ENCODE measurements around the gene DSTYK.
A peak's percentile ranks its signal among the peaks of the same experiment; 100 is the strongest.

DSTYK gene

DNA sequence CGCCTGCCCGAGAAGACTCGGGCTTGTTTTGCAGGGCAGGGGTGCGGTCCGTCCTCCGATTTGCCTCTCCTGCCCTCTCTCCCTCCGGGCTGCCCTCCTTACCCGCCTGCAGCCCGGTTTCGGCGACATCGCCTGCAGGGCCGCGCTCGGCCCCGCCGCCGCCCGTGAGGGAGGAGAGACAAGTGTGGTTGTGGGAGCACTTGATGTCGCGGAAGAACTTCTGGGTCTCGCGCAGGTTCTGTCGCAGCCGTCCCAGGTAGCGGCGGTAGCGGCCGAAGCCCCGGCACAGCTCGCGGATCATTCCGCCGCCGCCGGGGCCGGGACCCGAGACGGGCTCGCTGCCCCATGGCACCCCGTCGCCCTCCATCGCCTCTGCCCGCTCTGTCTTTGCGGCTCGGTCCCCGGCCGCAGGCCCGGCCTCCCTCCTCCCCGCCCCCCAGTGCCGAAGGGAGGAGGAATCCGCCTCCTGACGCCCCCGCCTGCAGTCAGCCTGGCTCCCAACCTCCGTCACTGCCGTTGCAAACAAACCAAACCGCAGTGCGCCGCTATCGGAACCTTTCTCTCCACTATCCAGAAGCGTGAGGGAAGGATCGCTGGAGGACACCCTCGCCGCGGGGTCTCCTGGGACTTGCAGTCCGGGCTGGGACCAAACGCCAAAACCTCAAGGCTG lies at the start of gene DSTYK:
TSS of gene DSTYK (minus strand) at position 534 of the 670 bp plus-strand sequence. CDS start at position 367, 167 bp downstream.
- peak; percentile 96 to 98 for DNase-seq

DNA sequence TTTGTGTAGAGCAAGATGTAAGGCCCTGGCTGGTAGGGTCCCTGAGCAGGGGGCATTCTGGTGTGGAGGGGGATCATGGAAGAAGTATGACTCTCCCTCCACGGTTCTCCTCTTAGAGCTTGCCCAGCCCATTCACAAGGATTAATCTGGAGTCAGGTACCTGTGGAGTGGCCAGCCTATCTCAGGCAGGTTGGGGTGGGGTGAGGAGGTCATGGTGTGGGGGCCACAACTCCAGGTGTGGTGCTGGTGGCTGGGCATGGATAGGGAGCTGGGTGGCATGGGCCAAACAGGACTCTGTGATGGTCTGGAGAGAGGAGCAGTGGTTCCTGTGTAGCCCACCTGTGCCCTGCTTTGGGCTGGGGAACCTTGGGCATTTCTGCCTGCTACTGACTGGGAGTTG lies 48.5 kb upstream of the DSTYK start:
- DNase-seq: no peak

DNA sequence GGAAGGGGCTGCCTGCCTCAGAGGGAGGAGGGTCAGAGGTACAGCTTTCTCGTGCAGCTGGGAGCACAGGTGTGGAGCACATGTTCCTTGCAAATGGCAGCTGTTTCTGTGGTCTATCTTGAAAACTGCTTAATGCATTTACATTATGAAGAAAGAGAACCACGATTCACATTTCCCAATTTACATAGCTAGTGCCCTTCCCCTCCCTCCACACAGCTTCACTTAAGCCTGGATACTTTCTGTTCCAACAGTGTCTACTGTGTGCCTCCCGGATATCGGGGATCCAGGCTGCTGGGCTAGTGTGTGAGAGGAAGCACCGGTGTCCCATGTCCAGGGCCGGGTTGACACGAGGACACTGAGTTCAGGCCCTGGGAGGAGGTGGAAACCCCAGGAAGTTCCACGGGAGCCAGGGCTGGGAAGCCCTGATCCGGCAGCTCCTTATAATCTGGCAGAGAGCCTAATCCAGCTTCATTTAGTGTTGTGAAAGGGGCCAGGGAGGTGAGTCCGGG lies 47.9 kb upstream of the DSTYK start:
- no peak for DNase-seq

GRCh38 chr1:205258719-205259118 lies 47.2 kb upstream of the DSTYK start:
- peak; percentile 71 to 75 for DNase-seq

DNA sequence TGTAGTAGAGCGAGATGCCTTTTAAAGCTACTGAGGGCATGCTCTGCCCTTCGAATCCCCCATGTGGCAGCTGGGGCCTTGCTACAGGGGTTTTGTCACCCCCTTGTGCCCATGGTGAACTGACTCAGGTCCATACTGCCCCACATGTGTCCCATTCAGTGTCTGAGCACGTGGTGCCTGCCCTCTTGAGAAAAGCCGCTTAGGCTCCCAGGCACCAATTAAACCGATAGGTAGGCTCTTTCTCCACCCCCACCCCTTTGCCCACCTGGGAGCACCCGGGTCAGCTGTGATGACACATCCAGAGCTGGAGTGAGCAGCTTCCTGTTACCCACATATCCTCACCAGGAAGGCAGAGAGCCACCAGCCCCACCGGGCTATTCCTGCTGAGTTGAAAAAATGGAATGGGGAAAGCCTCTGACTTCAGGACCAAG lies 46.8 kb upstream of the DSTYK start:
- no peak for DNase-seq

DNA sequence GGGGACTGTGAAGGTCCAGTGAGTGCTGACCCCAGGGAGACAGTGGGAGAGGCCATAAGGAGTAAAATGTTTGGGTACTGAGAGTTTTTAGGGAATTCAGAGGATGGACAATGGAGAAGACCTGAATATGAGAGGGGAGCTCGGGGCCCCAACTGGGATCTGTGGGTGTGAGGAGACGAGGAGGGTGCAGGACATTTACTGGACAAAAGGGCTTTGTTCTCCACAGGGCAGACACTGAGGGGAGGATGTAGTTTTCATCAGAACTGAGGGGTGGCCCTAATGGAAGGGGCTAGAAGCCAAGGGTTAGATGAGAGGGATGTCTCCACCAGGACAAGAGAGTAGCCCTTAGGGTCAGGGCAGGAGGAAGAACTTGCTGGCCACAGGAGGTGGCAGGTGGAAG lies 46.2 kb upstream of the DSTYK start:
- DNase-seq: peak; percentile 36 to 58

- DNase-seq: no peak
Measured at GRCh38 chr1:205256951-205257625, 45.6 kb upstream of the DSTYK start.

- peak; percentile 87 to 90 for DNase-seq
Measured at GRCh38 chr1:205255941-205256780, 44.7 kb upstream of the DSTYK start.

GRCh38 chr1:205251576-205251975 lies 40.1 kb upstream of the DSTYK start:
- no peak for DNase-seq

- no peak for DNase-seq
Measured at GRCh38 chr1:205250699-205251098, 39.2 kb upstream of the DSTYK start.

DNA sequence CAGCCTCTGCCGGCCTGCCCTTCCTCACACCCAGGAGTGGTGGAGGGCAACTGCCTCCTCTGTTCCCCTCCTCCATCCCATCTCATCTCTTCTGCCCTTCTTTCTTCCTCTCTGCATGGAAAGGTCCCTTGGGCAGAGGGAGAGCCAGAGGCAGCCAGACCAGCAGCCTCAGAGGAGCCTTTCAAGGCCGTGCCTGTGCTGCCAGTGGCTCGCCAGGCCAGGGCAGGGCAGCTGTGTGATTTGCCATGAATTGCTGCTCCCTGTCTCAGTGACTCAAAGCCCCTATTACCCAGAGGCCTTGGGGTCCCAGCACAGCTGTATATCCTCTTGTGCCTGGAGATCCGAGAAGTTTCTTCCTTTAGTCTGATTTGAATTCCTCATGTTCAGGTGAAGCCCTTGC lies 38.1 kb upstream of the DSTYK start:
- DNase-seq: peak in 1 of 2 donors; percentile 58

GRCh38 chr1:205248793-205249601 lies 37.5 kb upstream of the DSTYK start:
- DNase-seq: peak; percentile 51 to 79

DNA sequence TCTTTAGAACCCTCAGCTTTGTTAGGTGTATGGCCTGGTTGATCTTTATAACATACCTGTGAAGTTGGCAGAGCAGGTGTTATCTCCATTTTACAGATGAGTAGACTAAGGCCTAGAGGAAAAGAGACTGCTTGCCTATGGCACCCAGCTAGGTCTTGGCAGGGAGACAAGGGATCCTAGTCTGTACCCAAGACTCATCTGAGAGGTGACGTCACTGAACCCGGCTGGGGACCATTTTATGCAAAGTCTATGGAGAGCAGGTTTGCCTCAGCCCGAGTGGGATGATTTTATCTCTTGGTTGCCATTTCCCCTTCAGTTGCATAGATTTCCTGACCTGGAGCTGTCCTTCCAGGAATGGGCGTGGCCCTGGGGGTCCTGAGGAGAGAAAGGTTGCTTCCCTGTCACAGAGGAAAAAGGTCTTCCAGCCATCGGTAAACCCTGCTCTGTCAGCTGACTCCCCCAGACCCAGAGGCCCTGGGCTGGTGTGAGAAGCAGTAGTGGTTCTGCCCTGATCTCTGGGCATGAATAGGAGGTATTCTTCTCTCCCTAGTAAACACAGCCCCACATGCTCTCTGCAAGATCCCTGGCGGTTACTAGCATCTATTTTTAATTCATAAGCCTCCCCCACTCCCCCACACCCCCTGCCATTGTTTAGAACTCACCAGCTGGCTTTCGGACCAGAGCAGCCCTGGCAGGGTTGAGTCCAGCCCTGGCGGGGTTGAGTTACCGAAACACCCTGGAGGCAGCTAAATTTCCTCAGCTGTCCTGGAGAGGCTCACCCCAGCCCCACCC lies 35.8 kb upstream of the DSTYK start:
- DNase-seq: peak; percentile 87 to 91

DNA sequence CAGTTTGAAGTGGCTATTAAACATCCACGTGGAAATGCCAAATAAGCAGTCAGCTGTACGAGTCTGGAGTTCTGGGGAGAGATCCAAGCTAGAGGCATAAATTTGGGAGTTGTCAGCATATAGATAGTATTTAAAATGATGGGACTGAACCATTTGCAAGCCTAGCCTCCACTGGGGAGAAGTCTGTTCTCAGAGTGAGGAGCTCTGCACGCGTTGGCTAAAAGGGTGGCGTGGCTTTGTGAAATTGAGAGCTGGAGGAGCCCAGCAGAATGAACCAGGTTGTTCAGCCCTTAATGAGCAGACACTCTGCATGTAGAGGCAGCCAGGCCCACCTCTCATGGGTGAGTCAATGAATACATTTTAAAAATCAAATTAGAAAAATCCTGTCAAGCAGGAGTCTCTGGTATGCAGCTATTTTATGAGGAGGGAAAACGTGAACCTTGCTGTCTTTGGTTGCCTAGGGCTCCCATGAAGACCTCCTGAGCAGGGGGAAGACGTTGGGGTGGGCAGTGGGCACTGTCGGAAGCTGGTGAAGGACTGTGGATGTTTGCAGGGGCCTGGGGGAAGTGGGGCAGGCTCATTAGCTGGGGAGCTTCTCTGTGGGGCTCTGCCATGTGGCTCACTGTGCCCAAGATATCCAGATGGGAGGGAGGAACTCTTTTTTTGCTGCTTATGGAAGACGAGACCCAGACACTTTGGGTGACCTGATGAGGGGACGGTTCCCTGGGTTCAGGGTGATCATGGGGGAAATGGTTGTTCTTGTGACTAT lies 35.0 kb upstream of the DSTYK start:
- no peak for DNase-seq

GRCh38 chr1:205245096-205245495 lies 33.6 kb upstream of the DSTYK start:
- DNase-seq: no peak

DNA sequence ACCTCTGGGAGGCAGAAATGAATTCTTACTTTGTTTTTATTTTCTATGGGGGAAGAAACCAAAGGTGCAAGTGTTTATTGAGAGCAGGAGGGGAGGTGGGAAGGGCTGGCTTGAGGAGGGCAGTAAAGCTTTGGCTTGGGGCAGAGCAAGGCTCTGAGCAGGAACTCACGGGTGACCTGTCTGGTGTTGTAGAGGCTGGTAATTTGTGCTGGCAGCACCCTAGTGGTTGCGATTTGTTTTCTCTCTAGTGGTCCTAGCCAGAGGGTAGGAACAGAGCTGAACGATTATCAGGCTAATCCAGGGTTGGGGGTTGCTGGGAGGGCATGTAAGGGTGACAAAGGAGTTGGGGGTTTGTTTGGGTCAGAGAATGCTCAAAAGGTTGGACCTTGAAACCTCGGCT lies 32.9 kb upstream of the DSTYK start:
- DNase-seq: no peak

DNA sequence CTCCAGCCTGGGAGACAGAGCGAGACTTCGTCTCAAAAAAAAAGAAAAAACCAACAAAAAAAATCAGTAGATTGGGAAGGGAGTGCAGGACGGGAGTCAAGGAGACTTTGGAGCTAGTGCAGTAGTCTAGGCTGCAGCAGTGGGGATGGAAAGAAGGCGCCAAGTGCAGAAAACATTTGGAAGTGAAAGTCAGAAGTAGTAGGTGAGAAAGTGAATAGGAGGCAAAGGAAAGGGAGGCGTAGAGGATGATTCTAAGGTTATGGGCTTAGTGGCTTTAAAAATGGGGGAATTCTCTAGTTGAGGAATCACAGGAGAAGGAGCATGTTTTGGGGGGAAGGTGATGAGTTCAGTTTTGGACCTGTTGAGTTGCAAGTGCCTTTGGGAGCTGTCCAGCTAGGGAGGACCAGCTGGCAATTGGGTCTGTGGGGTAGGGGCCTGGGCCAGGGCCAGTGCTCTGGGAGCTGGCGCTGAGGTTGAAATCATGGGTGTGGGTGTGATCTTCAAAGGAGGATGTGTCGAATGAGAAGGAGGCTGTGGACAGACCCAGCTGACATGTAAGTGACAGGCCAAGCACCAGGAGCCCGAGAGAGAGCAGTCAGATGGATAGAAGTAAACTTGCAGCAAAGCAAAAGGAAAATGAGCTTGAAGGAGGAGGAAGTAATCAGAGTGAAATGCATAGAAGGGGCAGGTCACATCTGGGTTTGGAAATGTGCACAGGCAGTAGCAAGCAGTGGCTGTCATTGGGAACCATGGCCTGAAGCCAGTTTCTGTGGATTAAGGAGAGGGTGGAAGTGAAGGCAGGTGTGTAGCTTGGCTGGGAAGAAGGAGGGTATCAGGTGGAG lies 32.1 kb upstream of the DSTYK start:
- no peak for DNase-seq

DNA sequence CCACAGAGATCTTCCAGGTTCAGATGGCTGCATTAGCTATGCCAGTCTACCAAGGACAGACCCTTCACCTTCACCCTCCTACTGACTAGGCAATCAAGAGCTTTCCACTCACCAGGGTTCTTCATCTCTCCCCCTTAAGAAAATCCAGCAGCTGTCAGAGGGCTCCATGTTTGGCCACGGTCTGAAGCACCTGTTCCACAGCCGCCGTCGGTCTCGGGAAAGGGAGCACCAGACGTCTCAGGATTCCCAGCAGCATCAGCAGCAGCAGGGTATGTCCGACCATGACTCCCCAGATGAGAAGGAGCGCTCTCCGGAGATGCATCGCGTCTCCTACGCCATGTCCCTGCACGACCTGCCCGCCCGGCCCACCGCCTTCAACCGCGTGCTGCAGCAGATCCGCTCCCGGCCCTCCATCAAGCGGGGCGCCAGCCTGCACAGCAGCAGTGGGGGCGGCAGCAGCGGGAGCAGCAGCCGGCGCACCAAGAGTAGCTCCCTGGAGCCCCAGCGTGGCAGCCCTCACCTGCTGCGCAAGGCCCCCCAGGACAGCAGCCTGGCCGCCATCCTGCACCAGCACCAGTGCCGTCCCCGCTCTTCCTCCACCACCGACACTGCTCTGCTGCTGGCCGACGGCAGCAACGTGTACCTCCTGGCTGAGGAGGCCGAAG lies 30.0 kb upstream of the DSTYK start:
- no peak for DNase-seq

- DNase-seq: no peak
Measured at GRCh38 chr1:205240569-205240968, 29.1 kb upstream of the DSTYK start.
